ENCODE results near the gene EIPR1. TPM values are rescaled to one million over a fixed set of nuclear protein-coding genes. Genes with fewer than 3 reads are reported as not detected.

The EIPR1 gene
- total RNA-seq, 1 experiment from 2014 or later, result 27.8 TPM

DNA sequence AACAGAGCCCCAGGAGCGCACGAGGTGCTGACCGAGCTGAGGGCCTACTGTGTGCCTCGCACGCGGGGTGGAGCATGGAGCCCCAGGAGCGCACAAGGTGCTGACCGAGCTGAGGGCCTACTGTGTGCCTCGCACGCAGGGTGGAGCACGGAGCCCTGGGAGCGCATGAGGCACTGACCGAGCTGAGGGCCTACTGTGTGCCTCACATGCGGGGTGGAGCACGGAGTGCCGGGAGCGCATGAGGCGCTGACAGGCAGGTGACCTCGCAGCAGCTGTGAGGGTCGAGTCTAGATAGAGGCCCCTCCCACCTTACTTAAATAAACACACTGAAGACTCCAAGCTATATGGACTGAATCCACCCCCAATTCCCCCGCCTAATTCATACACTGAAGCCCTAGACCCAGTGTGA lies 60.3 kb downstream of the EIPR1 start:
- Histone ChIP-seq H2BK15ac (ENCODE audit: low read depth, low read length) (no peak overlapping the region), H3K9me3 (ENCODE audit: control insufficient read depth, low read depth, low read length) (no peaks in the 10 kb centered on the region), H4K91ac (ENCODE audit: insufficient read length, low read depth, low read length) (no peak overlapping the region), H3K56ac (ENCODE audit: insufficient read length, low read depth, low read length) (no peak overlapping the region), H3K4ac (ENCODE audit: low read depth, low read length) (no peak overlapping the region), H4K5ac (ENCODE audit: insufficient read length, low read depth, low read length) (no peak overlapping the region), H3K23me2 (ENCODE audit: insufficient read length, low read depth, low read length, poor library complexity, severe bottlenecking) (no peaks in the 10 kb centered on the region), H3K79me2 (ENCODE audit: insufficient read depth, low read length) (peaks cover 2% of the 10 kb centered on the region; the same call in 1 of the 2 replicates), H2AK5ac (ENCODE audit: insufficient read length, low read length) (no peak overlapping the region), H2BK20ac (ENCODE audit: low read depth, low read length, poor library complexity, severe bottlenecking) (no peak overlapping the region), H3K9ac (ENCODE audit: extremely low read depth, insufficient read length, low read length) (no peak overlapping the region), H3K23ac (ENCODE audit: insufficient read length, low read depth, low read length) (no peak overlapping the region), H3K27ac (ENCODE audit: insufficient read length, low read depth, low read length) (no peak overlapping the region), H2AFZ (ENCODE audit: low read length) (no peak overlapping the region), H2BK12ac (ENCODE audit: insufficient read length, low read depth, low read length) (no peak overlapping the region), H4K8ac (replicated peaks; ENCODE audit: insufficient read length, low read depth, low read length) (no peak overlapping the region), H3K4me2 (ENCODE audit: insufficient read depth, insufficient read length, low read length) (no peak overlapping the region), H3K4me1 (ENCODE audit: insufficient read depth, low read length) (0 out of 2 replicates have a peak, but pooled peaks cover 4% of the 10 kb centered on the region), H3K79me1 (ENCODE audit: insufficient read depth, low read depth, low read length, poor library complexity, severe bottlenecking) (peaks cover 4% of the 10 kb centered on the region), H4K20me1 (ENCODE audit: control insufficient read depth, insufficient read depth, insufficient read length) (no peaks in the 10 kb centered on the region), H3K18ac (ENCODE audit: insufficient read length, low read depth, low read length) (no peak overlapping the region), H3K14ac (ENCODE audit: insufficient read depth, low read length) (no peak overlapping the region), H2BK120ac (ENCODE audit: low read depth, low read length, poor library complexity, severe bottlenecking) (no peak overlapping the region), H3K27me3 (ENCODE audit: insufficient read depth, low read length) (no peaks in the 10 kb centered on the region), H2BK5ac (ENCODE audit: insufficient read length, low read length) (no peak overlapping the region), H3T11ph (ENCODE audit: low read length) (no peak overlapping the region)
- no peak for DNase-seq
- H3K27ac Mint-ChIP-seq, result no peak overlapping the region
- TF ChIP-seq, protein P1, sequence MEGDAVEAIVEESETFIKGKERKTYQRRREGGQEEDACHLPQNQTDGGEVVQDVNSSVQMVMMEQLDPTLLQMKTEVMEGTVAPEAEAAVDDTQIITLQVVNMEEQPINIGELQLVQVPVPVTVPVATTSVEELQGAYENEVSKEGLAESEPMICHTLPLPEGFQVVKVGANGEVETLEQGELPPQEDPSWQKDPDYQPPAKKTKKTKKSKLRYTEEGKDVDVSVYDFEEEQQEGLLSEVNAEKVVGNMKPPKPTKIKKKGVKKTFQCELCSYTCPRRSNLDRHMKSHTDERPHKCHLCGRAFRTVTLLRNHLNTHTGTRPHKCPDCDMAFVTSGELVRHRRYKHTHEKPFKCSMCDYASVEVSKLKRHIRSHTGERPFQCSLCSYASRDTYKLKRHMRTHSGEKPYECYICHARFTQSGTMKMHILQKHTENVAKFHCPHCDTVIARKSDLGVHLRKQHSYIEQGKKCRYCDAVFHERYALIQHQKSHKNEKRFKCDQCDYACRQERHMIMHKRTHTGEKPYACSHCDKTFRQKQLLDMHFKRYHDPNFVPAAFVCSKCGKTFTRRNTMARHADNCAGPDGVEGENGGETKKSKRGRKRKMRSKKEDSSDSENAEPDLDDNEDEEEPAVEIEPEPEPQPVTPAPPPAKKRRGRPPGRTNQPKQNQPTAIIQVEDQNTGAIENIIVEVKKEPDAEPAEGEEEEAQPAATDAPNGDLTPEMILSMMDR (conservative IDR thresholded peaks at IDR 0.05), result no peak
- H3K9me3 Mint-ChIP-seq, result no peaks in the 10 kb centered on the region; a peak in 2 of 5 replicates
- no peaks in the 10 kb centered on the region for H3K27me3 Mint-ChIP-seq (ENCODE audit: low read depth)
- no CpG with 5 or more reads among the region's 21 CpGs for WGBS (ENCODE audit: extremely low coverage, insufficient read length, low lambda C conversion rate)
- H3K36me3 Mint-ChIP-seq (ENCODE audit: insufficient read depth in 1 of 3, low read depth in 3 of 3), result peaks cover 6 to 19% (median 13%) of the 10 kb centered on the region in 3 experiments
- no peak overlapping the region for H3K4me3 Mint-ChIP-seq
- H3K4me1 Mint-ChIP-seq, result peaks cover 19 to 30% of the 10 kb centered on the region in 2 experiments
